HG02678 (cell line): ENCODE data around the gene GPNMB.

Experiments used
- ATAC-seq: cut with Tn5 transposase; IDR thresholded peaks from one replicate; pipeline ENCODE4 v1.9.1; 2021; ENCODE audit warnings: mild to moderate bottlenecking, moderate library complexity; ENCODE audit not compliant: unreplicated experiment

GPNMB gene

GRCh38 chr7:23228412-23228811 lies 18.2 kb upstream of the GPNMB start:
- no peak for ATAC-seq

GRCh38 chr7:23230641-23231101 lies 15.9 kb upstream of the GPNMB start:
- ATAC-seq = no peak

GRCh38 chr7:23232966-23233365 lies 13.6 kb upstream of the GPNMB start:
- no peak for ATAC-seq

GRCh38 chr7:23234569-23235296 lies 11.8 kb upstream of the GPNMB start:
- peak; percentile 97 for ATAC-seq

GRCh38 chr7:23235813-23236221 lies 10.8 kb upstream of the GPNMB start:
- ATAC-seq = no peak

- ATAC-seq = no peak
Observed at GRCh38 chr7:23237000-23237399, 9.6 kb upstream of the GPNMB start.

- ATAC-seq = no peak
Observed at GRCh38 chr7:23238983-23239652, 7.5 kb upstream of the GPNMB start.

- no peak for ATAC-seq
Observed at GRCh38 chr7:23239698-23240097, 6.9 kb upstream of the GPNMB start.

- no peak for ATAC-seq
Observed at GRCh38 chr7:23242321-23242720, 4.3 kb upstream of the GPNMB start.

- no peak for ATAC-seq
Observed at GRCh38 chr7:23242935-23243334, 3.6 kb upstream of the GPNMB start.

- ATAC-seq = no peak
Observed at GRCh38 chr7:23247046-23247602, 549 bp downstream of the GPNMB start.

- ATAC-seq = no peak
Observed at GRCh38 chr7:23247603-23248335, 1.2 kb downstream of the GPNMB start.

- ATAC-seq = no peak
Observed at GRCh38 chr7:23249486-23249885, 2.9 kb downstream of the GPNMB start.

GRCh38 chr7:23254051-23254681 lies 7.6 kb downstream of the GPNMB start:
- ATAC-seq = no peak

GRCh38 chr7:23256731-23257130 lies 10.2 kb downstream of the GPNMB start:
- ATAC-seq = no peak

- no peak for ATAC-seq
Observed at GRCh38 chr7:23260371-23260770, 13.8 kb downstream of the GPNMB start.

- ATAC-seq = peak; percentile 83
Observed at GRCh38 chr7:23261843-23262452, 15.4 kb downstream of the GPNMB start.

- ATAC-seq = peak; percentile 52
Observed at GRCh38 chr7:23264916-23265458, 18.4 kb downstream of the GPNMB start.

- ATAC-seq = no peak
Observed at GRCh38 chr7:23266918-23267317, 20.3 kb downstream of the GPNMB start.

- ATAC-seq = no peak
Observed at GRCh38 chr7:23267357-23267756, 20.8 kb downstream of the GPNMB start.
